Measurements from ENCODE around the gene LEKR1.
"Not testable (repeated sequence)": the region's sequence is repeated elsewhere in the genome, so short reads cannot be mapped to it uniquely, and the experiment has no call there.

Gene LEKR1

DNA sequence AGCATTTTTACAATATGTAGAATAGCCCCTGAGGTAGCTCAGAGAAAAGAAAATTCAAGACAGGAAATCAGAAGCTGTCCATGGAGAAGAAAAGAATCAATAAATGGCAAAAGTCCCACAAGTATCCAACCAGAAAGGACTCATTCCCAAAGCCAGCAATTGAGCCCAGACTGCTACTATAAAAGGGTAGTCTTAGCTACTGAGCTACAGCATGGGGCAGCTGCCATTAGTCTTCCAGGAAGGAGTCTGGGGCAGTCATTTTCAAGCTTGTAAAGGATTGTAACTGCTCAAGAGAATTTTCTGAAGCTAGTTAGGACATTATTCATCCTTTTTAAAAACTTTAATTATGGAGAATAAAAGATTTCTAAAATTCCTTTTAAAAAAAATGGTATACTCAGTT is 10.5 kb downstream of the LEKR1 start:
- TF ChIP-seq POLR2A (IDR thresholded peaks at IDR 0.05; ENCODE audit: low read length) (no peak), GATA1 (IDR thresholded peaks at IDR 0.05; ENCODE audit: low read depth, low read length) (no peak)
- DNase-seq: no peak

GRCh38 chr3:156837115-156837514 is 11.0 kb downstream of the LEKR1 start:
- TF ChIP-seq POLR2A (IDR thresholded peaks at IDR 0.05; ENCODE audit: low read length): no peak
- TF ChIP-seq GATA1 (IDR thresholded peaks at IDR 0.05; ENCODE audit: low read depth, low read length): no peak
- DNase-seq: no peak

GRCh38 chr3:156838035-156838434 is 11.9 kb downstream of the LEKR1 start:
- TF ChIP-seq GATA1 (IDR thresholded peaks at IDR 0.05; ENCODE audit: low read depth, low read length): no peak
- TF ChIP-seq POLR2A (IDR thresholded peaks at IDR 0.05; ENCODE audit: low read length): no peak
- DNase-seq: no peak

DNA sequence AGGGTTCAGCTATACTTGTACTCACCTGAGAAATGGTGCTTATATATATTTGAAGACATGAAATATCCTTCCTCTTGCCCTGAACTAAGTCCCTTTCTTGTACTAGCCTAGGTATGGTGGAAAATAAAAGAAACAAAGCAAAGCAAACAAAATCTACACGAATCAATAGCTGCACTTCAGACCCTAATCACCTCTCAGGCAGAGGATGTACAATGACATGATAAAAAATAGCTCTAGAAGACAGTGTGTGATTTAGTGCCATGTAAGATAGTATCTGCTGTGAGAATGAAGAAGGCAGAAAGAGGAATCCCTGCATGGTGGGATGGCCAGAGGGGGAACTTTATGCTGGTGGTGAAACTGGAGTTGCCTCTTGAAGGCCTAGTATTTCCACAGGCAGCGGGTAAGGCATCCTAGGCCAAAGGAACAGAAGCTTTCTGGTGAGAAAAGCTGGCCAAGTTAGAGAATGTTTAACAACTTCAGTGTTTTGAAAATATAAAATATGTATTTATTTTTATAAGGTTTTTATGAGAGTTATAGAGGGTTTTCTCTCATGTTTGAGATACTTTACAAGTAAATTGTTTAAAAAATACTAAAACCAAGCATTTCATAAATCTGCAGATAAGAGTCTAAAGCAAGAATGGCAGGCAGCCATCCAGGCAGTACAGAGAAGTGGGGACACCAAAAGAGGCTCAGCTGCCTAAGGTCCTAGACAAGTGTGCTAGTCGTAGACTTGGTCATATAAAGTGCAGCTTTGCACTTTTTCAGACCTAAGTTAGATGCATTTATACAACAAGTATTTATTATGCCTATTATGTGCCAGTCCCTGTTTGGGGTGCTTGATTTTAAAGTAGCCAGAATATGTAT is 14.9 kb downstream of the LEKR1 start:
- TF ChIP-seq GATA1 (IDR thresholded peaks at IDR 0.05; ENCODE audit: low read depth, low read length) (no peak), POLR2A (IDR thresholded peaks at IDR 0.05; ENCODE audit: low read length) (no peak)
- DNase-seq: no peak

DNA sequence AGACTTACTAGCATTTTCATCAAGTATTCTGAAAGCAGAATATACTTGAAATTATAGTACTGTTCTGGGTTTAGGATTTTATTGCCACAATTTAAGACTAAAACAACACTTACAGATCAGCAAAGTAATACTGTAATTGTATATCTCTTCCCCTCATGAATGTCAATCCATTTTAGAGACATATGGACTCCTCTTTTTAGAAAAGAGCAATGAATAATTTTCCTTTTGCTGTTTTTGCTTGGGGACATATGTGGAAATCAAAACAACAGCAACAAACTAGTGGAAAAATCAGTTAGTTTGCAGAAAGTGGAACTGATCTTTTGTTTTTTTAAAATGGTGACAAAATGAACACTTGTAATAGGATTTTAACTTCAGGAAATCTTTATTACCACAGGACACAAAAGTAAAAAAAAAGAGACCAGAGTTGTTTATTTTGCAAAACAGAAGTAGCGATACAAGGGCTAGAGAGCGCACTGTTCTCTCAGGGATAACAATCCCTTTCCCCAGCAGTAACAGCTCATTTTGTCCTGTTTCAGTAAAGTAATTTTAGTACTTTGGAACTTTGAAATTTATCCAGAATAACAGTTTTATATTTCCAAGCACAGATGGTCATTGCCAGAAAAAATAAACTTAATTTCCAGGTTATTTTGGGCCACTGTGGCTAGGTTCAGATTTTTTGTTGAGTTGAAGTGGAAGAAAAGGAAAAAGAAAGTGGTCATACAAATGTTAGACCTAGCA is 17.1 kb downstream of the LEKR1 start:
- TF ChIP-seq POLR2A (IDR thresholded peaks at IDR 0.05; ENCODE audit: low read length) (no peak), GATA1 (IDR thresholded peaks at IDR 0.05; ENCODE audit: low read depth, low read length) (no peak)
- no peak for DNase-seq

- no peak for TF ChIP-seq POLR2A (IDR thresholded peaks at IDR 0.05; ENCODE audit: low read length)
- TF ChIP-seq GATA1 (IDR thresholded peaks at IDR 0.05; ENCODE audit: low read depth, low read length): no peak
- DNase-seq: no peak
These were observed 21.7 kb downstream of the LEKR1 start for GRCh38 chr3:156847752-156848448.

GRCh38 chr3:156859578-156859977 is 33.4 kb downstream of the LEKR1 start:
- no peak for DNase-seq
- TF ChIP-seq GATA1 (IDR thresholded peaks at IDR 0.05; ENCODE audit: low read depth, low read length): no peak
- no peak for TF ChIP-seq POLR2A (IDR thresholded peaks at IDR 0.05; ENCODE audit: low read length)

GRCh38 chr3:156860873-156861272 is 34.7 kb downstream of the LEKR1 start:
- TF ChIP-seq POLR2A (IDR thresholded peaks at IDR 0.05; ENCODE audit: low read length): no peak
- DNase-seq: no peak

DNA sequence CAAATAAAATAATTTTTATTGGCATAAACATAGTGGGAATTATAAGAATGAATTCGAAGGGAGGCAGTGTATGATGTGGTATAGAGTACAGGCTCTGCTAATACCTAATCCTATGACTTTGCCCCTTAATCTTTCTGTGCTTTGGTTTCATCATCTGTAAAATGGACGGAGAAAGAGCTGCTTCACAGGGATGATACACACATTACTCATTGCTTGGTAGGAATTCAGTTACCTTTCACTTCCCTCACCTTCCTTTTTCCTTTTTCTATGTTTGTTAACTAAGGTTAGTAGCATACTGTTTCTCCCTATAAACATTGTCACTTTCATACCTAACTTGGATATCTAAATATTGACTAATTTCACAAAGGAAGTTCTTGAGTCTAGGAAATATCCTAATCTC is 36.2 kb downstream of the LEKR1 start:
- TF ChIP-seq POLR2A (IDR thresholded peaks at IDR 0.05; ENCODE audit: low read length) (no peak), GATA1 (IDR thresholded peaks at IDR 0.05; ENCODE audit: low read depth, low read length) (no peak)
- DNase-seq: no peak

DNA sequence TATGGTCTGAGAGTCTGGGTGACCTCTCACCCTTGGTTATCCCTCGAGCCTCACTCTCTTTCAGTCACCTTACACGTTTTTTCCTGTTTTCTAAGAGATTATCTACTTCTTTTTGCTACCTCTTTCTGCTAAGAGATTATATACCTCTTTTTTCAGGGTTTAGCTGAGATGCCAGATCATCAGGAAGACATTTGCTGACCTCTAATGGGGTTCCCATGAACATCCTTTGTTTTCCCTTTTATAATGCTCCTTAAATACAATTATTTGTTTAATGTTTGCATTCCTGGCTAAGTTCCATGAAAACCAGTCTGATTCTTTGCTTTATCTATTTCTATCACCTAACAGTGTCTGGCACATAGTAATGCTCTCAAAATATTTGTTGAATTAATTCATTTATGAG is 39.6 kb downstream of the LEKR1 start:
- no peak for DNase-seq
- TF ChIP-seq POLR2A (IDR thresholded peaks at IDR 0.05; ENCODE audit: low read length) (no peak), GATA1 (IDR thresholded peaks at IDR 0.05; ENCODE audit: low read depth, low read length) (no peak)

- no peak for TF ChIP-seq GATA1 (IDR thresholded peaks at IDR 0.05; ENCODE audit: low read depth, low read length)
- TF ChIP-seq POLR2A (IDR thresholded peaks at IDR 0.05; ENCODE audit: low read length): no peak
- no peak for DNase-seq
These were observed 41.0 kb downstream of the LEKR1 start for GRCh38 chr3:156867174-156867573.

DNA sequence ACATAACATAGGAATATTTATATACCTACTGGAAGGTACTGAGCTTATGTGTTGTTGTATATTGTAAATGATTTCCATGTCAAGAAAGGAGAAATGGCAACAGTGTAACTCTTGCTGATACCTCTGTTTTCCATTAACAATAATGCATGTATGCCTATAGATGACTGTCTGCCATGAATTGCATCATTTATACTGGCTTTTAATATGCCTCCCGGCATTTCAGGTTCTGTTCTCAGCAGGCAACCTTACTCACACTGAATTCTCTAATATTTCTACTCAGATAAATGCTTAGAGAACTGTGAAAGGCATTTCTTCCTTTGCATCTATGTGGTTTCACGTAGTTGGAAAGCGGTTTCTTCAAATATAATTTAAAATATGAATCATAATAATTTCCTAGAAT is 41.8 kb downstream of the LEKR1 start:
- no peak for DNase-seq
- TF ChIP-seq GATA1 (IDR thresholded peaks at IDR 0.05; ENCODE audit: low read depth, low read length): no peak
- no peak for TF ChIP-seq POLR2A (IDR thresholded peaks at IDR 0.05; ENCODE audit: low read length)

DNA sequence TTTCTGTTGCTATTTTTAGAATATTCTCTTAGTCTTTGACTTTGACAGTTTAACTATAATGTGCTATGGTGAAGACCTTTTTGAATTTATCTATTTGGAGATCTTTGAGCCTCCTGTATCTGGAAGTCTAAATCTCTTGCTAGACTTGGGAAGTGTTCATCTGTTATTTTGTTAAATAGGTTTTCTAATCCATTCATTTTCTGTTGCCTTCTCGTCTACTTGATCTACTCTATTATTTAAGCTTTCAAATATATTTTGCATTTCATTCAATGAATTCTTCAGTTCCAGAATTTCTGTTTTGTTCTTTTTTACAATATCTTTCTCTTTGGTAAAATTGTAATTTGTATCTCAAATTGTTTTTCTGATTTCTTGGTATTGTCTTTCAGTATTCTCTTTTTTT is 47.8 kb downstream of the LEKR1 start:
- no peak for DNase-seq
- TF ChIP-seq GATA1 (IDR thresholded peaks at IDR 0.05; ENCODE audit: low read depth, low read length): no peak

DNA sequence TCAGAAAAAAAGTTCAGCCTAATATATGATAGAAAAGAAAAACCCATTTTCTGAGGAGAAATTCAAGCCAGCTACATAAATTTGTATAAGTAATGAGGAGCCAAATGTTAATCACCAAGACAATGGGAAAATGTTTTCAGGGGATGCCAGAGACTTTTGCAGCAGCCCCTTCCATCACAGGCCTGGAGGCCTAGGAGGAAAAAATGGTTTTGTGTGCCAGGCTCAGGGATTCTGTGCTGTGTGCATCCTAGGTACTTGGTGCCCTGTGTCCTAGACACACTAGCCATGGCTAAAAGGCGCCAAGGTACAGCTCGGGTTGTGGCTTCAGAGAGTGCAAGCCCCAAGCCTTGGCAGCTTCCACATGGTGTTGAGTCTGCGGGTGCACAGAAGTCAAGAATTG is 53.3 kb downstream of the LEKR1 start:
- DNase-seq: not testable (repeated sequence)

Data from erythroblast (primary cell).